T-helper 22 cell (primary cell): ENCODE measurements around the gene USP47.
"Not testable (repeated sequence)": the region's sequence is repeated elsewhere in the genome, so short reads cannot be mapped to it uniquely, and the experiment has no call there.

Experiments
- DNase-seq: peaks from one replicate; pipeline ENCODE4 v3.0.0-alpha.2; 2020; ENCODE audit warnings: low read depth

USP47 gene

DNA sequence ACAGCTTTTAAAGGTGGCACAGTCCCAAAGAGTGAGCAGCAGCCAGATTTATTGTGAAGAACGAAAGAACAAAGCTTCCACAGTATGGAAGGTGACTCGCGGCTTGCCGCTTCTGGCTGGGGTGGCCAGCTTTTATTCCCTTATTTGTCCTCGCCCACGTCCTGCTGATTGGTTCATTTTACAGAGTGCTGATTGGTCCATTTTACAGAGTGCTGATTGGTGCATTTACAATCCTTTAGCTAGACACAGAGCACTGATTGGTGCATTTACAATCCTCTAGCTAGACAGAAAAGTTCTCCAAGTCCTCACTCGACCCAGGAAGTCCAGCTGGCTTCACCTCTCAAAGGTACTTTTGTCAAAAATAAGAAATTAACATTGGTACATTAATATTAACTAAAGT lies 10.4 kb upstream of the USP47 start:
- DNase-seq, result not testable (repeated sequence)

DNA sequence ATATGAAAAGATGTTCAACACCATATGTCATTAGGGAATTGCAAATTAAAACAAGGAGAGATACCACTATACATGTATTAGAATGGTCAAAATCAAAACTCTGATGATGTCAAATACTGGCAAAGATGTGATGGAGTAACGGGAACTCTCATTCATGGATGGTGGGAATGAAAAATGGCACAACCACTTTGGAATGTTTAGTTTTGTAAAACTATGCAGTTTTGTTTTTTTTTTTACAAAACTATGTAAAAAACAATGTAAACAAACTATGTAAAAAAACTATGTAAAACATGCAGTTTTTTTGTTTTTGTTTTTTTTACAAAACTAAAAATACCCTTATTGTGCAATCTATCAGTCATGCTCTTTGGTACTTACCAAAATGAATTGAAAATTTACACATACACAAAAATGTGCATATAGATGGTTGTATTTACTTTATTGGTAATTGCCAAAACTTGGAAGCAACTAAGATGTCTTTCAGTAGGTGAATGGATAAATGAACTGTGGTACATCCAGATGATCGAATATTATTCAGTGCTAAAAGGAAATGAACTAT lies 5.0 kb upstream of the USP47 start:
- no peak for DNase-seq

- no peak for DNase-seq
Measured at GRCh38 chr11:11839718-11840117, 2.1 kb upstream of the USP47 start.

DNA sequence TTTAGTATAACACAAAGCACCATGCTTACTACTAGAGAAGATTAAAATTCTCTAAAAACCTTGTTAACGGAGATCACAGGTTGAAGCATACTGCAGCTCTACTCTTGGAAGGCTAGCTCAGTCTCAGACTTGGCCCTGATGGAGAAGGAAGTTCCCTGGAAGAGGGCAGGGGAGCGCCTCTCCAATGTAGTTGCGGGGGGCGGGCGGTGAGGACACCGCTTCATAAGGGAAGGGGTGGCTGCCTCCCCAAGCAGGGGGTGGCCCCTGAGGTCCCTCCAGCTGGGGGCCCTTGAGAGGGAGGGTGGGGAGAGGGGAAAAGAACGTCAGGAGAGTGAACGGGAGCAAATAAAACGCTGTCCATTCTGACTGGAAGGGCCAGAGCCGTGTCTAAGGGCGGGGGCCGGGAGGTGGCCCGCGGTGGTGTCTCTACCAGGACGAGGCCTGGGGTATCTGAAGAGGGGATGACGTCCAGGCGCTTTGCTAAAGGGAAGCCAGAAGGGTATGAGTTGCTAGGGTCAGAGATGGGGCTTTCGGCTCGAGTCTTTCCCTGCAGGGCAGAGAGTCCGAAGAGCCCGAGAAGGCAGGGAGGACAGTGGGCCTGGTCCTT lies 553 bp upstream of the USP47 start:
- no peak for DNase-seq

DNA sequence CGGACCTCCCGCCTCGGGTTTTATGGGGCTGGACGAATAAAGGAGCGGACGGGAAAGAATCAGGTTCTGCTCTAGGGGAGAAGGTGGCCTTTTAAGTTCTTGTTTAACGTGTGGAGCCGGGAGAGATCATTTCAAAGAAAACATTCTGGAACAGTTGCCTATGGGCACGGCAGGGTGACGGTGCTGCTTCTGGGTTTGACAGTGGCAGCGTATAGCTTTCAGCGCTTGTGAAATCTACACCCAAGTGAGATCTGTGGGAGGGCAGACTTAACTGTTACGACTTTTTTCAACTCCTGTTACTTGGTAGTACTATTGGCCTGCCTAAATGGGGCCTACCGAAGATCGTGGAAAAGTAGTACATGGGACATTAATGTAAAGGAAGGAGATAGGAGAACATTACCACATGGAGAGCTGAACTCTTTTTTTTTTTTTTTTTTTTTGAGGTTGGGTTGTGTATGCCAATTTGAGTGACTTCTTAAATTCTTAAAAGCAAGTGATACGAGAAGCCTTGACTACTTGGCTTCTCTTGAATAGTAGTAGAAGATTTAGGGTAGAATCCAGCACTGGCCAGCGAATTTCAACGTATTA lies 743 bp downstream of the USP47 start:
- peak; percentile 19 for DNase-seq

- no peak for DNase-seq
Measured at GRCh38 chr11:11843211-11843621, 1.4 kb downstream of the USP47 start.

DNA sequence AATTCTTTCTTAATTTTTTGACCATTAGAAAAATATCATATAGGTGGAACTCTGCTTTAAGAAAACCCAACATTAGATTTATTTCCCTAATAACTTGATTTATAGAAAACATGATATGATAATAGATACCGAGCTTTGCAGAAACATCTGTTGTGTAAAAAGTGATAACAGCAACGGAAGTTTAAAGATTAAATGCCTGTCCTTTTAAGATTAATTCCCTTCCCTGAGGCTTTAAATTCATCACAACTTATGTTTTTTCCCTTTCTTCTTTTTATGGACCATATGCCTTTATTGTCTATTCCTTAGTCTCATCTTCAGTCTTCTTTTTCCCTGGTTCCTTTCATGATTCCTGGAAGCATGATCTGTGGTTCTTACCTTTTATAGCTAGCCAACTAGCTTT lies 1.9 kb downstream of the USP47 start:
- no peak for DNase-seq

DNA sequence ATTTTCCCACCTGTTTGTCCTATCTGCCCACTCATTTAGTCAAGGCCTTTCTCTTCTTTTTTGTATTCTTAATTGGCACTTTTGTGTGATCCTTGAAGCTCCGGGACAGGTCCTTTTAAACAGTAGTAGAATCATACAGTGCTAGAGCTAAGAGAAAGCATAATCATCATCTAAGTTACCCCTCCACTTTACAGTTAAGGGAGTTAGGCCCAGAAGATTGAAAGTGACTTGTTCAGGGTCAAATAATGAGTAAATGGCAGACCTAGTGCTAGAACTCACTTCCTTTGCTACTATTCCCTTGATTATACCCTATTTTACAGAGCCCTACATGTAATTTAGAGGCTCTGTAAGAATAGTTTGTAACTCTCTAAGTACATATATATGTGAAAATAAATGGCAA lies 2.5 kb downstream of the USP47 start:
- no peak for DNase-seq

- DNase-seq, result no peak
Measured at GRCh38 chr11:11845071-11845470, 3.3 kb downstream of the USP47 start.

GRCh38 chr11:11845551-11845950 lies 3.8 kb downstream of the USP47 start:
- no peak for DNase-seq

DNA sequence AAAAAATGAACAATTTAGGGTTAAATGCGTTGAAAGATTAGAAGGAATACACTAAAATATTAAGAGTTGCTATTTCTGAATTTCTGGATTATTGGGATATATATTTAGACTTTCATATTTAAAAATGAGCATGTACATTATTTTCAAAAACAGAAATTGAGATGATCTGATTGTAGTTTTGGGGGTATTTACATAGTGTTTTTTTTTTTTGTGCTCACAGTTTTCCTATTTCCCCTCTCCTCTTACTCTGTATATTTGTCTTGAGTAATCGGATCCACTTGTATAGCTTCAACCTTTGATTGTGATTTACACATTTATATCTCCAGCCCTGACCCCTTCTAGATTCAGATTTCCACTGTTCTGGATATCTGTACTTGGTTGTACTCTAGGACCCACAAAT lies 5.3 kb downstream of the USP47 start:
- no peak for DNase-seq

DNA sequence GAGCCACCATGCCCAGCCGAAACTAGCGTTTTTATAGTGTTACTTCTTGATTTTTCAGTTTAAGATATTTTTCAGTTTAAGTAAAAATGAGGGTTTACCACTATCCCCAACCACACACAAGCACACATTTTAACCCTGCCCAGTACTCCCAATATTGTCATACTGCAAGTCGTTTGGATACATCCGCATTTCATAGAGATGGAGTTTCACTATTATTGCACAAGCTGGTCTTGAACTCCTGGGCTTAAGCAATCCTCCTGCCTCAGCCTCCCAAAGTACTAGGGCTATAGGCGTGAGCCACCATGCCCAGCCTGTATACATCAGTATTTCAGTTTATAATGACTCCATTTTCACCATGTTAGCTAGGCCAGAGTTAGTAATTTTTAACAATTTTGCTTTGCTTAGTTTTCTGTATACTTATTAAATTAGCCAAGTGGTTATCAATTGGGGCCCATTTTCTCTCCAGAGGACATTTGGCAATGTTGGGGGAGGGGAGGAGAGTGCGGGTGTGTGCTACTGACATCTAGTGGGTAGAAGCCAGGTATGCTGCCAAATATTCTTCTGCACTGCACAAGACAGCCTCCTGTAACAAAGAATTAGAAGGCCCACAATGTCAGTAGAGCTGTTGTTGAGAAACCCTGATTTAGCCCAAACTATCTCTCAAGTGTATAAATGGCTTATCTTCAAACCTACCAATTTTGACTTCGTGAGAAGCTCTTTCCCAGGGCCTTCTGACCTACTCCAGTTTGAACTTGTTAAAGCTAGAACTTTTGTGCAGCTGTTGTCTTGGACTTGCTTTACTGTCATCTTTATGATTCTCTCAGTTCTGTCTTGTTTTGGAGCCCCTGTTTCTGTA lies 7.3 kb downstream of the USP47 start:
- DNase-seq, result peak; percentile 26

DNA sequence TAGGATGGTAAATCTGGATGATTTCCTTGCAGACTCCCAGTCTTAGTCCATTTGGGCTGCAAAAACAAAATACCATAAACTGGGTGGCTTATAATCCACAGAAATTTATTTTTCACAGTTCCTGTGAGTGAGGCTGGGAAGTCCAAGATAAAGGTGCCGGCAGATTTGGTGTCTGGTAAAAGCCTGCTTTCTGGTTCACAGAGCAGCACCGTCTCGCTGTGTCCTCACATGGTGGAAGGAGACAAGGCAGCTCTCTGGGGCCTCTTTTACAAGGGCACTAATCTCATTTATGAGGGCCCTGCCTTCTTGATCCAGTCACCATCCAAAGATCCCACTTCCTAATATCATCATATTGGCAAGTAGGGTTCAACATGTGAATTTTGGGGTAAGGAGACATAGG lies 8.9 kb downstream of the USP47 start:
- no peak for DNase-seq

GRCh38 chr11:11856638-11857037 lies 14.9 kb downstream of the USP47 start:
- DNase-seq, result no peak

DNA sequence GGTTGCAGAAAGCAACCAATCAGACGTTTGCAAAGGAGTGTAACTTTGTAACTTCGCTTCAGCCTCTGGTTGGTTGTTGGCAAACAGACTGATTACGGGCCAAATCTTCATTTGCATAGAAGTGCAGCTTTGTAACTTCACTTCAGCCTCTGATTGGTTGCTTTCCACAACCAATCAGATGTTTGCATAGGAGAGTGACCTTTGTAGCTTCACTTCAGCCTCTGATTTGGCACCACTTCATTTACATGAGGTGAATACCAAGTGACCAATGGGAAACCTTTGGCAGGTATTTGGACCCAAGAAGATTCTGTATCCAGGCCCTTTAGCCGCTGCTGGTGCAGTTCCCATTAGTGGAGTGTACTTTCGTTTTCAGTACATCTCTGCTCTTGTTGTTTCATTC lies 16.0 kb downstream of the USP47 start:
- DNase-seq, result no peak

DNA sequence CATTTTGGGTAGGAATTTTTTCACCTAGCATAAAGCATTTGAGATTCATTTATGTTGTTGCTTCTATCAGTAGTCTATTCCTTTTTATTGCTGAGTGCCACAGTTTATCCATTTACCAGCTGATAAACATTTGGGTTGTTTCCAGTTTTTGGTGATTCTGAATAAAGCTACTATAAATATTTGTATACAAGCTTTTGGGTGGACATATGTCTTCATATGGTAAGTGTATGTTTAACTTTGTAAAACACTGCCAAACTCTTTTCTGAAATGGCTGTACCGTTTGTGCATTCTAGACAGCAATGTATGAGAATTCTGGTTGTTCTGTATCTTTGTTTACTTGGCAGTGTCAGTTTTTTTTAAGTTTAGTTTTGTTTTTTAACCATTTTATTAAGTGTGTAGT lies 16.9 kb downstream of the USP47 start:
- DNase-seq, result no peak

GRCh38 chr11:11860103-11860979 lies 18.6 kb downstream of the USP47 start:
- DNase-seq, result no peak

DNA sequence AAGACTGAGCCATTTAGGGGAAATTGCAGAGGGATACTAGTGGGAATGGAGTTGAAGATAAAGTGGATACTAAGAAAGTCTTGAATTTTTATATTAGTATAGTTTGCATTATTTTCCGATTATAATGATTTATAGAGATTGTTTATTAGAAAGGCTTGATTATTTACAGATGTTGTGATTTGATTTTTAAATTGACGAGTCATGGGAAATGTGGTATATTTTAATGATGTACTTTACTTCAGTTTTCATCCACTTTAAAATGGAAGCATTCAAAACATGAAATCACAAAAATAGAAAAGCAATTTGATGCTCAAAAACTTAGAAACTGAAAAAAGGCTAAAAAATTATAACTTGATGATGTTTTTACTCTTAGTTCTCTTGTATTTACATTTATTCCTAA lies 21.2 kb downstream of the USP47 start:
- DNase-seq, result no peak

DNA sequence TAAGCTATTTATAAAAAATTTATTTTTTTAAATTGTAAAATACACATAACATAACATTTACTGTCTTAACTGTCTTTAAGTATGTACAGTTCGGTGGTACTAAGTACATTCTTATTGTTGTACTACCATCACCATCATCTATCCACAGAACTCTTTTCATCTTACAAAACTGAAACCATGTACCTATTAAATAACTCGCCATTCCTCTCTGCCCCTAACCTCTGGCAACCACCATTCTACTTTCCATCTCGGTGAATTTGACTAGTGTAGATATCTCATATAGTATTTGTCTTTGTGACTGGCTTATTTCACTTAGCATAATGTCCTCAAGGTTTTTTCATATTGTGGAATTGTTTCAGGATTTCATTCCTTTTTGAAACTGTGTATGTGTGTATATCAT lies 22.6 kb downstream of the USP47 start:
- no peak for DNase-seq

GRCh38 chr11:11864803-11865202 lies 23.0 kb downstream of the USP47 start:
- no peak for DNase-seq

GRCh38 chr11:11865449-11865848 lies 23.7 kb downstream of the USP47 start:
- no peak for DNase-seq

GRCh38 chr11:11866203-11866602 lies 24.4 kb downstream of the USP47 start:
- no peak for DNase-seq
